Measurements from ENCODE around the gene F2. TPM values are rescaled to one million over a fixed set of nuclear protein-coding genes. Genes with fewer than 3 reads are reported as not detected.

The F2 gene
- polyA plus RNA-seq, 1 experiment: not detected

GRCh38 chr11:46721286-46721685 lies 2.3 kb downstream of the F2 start:
- ChIA-PET CTCF (no interaction called here), POLR2A (no interaction called here)
- no peak overlapping the region for H3K4me3 ChIP-seq (ENCODE audit: low read depth, low read length)
- DNase-seq (ENCODE audit: low read depth, low spot score): no peak
- no peaks in the 10 kb centered on the region for H3K9me3 ChIP-seq (ENCODE audit: control insufficient read depth, insufficient read depth, low read length)
- H3K27me3 ChIP-seq (ENCODE audit: control insufficient read depth, insufficient read depth, low read length): no peaks in the 10 kb centered on the region
- TF ChIP-seq CTCF (IDR thresholded peaks at IDR 0.05; ENCODE audit: low read depth, low read length): no peak
- no peak overlapping the region for H3K27ac ChIP-seq (ENCODE audit: low read depth, low read length)

GRCh38 chr11:46722566-46723358 lies 3.7 kb downstream of the F2 start:
- POLR2A ChIA-PET: no interaction called here
- Histone ChIP-seq H3K27ac (ENCODE audit: low read depth, low read length) (no peak overlapping the region), H3K9me3 (ENCODE audit: control insufficient read depth, insufficient read depth, low read length) (no peaks in the 10 kb centered on the region), H3K4me3 (ENCODE audit: low read depth, low read length) (no peak overlapping the region), H3K27me3 (ENCODE audit: control insufficient read depth, insufficient read depth, low read length) (no peaks in the 10 kb centered on the region)
- TF ChIP-seq CTCF (IDR thresholded peaks at IDR 0.05; ENCODE audit: low read depth, low read length): no peak
- CTCF ChIA-PET: no interaction called here
- no peak for DNase-seq (ENCODE audit: low read depth, low spot score)

GRCh38 chr11:46723359-46723680 lies 4.3 kb downstream of the F2 start:
- Histone ChIP-seq H3K9me3 (ENCODE audit: control insufficient read depth, insufficient read depth, low read length) (no peaks in the 10 kb centered on the region), H3K27ac (ENCODE audit: low read depth, low read length) (no peak overlapping the region), H3K4me3 (ENCODE audit: low read depth, low read length) (no peak overlapping the region), H3K27me3 (ENCODE audit: control insufficient read depth, insufficient read depth, low read length) (no peaks in the 10 kb centered on the region)
- POLR2A ChIA-PET: no interaction called here
- CTCF ChIA-PET: no interaction called here
- no peak for DNase-seq (ENCODE audit: low read depth, low spot score)
- TF ChIP-seq CTCF (IDR thresholded peaks at IDR 0.05; ENCODE audit: low read depth, low read length): no peak

- no peak for DNase-seq (ENCODE audit: low read depth, low spot score)
- Histone ChIP-seq H3K4me3 (ENCODE audit: low read depth, low read length) (no peak overlapping the region), H3K27me3 (ENCODE audit: control insufficient read depth, insufficient read depth, low read length) (no peaks in the 10 kb centered on the region), H3K27ac (ENCODE audit: low read depth, low read length) (no peak overlapping the region), H3K9me3 (ENCODE audit: control insufficient read depth, insufficient read depth, low read length) (no peaks in the 10 kb centered on the region; the same call in 1 of the 2 replicates)
- no peak for TF ChIP-seq CTCF (IDR thresholded peaks at IDR 0.05; ENCODE audit: low read depth, low read length)
- CTCF ChIA-PET: no interaction called here
- POLR2A ChIA-PET: no interaction called here
Measured at GRCh38 chr11:46724088-46724487, 5.1 kb downstream of the F2 start.

GRCh38 chr11:46725338-46726205 lies 6.6 kb downstream of the F2 start:
- no peak for TF ChIP-seq CTCF (IDR thresholded peaks at IDR 0.05; ENCODE audit: low read depth, low read length)
- CTCF ChIA-PET: no interaction called here
- Histone ChIP-seq H3K4me3 (ENCODE audit: low read depth, low read length) (no peak overlapping the region), H3K27ac (ENCODE audit: low read depth, low read length) (no peak overlapping the region), H3K9me3 (ENCODE audit: control insufficient read depth, insufficient read depth, low read length) (no peaks in the 10 kb centered on the region; the same call in 1 of the 2 replicates), H3K27me3 (ENCODE audit: control insufficient read depth, insufficient read depth, low read length) (no peaks in the 10 kb centered on the region)
- POLR2A ChIA-PET: interaction anchor here (0.6 kb wide), 1 partner anchor 34 kb away, joined by 3 read pairs; no protein-coding TSS in a partner anchor
- DNase-seq (ENCODE audit: low read depth, low spot score): no peak
